T47D (cell line): ENCODE data around the gene MRPS2.
"Not testable (repeated sequence)": the region's sequence is repeated elsewhere in the genome, so short reads cannot be mapped to it uniquely, and the experiment has no call there.

ENCODE experiments used
- DNase-seq, 2 experiments: peaks; one replicate each; pipeline versions ENCODE4 v3.0.0 to v3.0.0-alpha.2; 2011 to 2012; ENCODE audit warnings: low read depth in 1 of 2, low spot score in 1 of 2
- JUND ChIP-seq: IDR thresholded peaks from 2 replicates; pipeline ENCODE4 v1.6.1; 2012; ENCODE audit warnings: low read depth
- in situ Hi-C: cut with HindIII; loops from 2 replicates; pipeline ENCODE4 v1.10.0; 2016; ENCODE audit warnings: low sequenced_read_pairs, low pct_unique_long_range_greater_than_20kb

Gene MRPS2

DNA sequence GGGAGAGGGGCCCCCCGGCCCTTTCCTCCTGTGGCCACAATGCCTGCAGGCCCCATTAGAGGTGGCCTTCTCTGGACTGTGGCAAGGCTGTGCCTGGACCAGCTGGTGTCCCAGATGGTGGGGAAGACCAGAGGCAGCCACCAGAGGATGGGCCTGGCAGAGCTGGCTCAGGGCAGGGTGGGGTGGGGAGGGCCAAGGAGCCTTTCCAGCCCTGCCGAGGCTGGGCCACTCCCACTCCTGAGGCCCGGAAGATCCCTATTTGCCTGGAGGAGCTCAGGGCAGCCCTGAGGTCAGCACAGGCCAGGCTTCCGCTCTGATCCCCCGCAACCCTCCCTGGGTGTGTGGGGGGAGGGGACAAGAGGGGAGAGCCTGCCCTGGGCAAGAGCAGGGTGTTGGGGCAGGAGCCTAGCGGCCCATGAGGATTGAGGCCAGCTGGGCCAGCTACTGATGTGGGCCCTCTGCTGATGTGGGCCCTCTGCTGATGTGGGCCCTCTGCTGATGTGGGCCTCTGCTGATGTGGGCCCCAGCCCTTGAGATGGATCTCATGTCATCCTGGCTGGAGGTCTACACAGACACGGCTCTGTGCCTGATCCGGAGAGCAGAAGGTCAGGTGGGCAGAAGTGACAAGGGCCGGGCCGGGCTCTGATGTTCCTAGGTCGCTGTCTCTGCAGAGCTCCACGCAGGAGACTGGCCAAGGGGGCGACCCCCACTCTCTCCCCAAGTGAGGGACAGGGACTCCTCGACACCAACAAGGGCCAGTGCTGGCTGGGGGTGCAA is 6.0 kb downstream of the MRPS2 start:
- in situ Hi-C loops = no loop called here
- no peak for DNase-seq
- TF ChIP-seq JUND = no peak

DNA sequence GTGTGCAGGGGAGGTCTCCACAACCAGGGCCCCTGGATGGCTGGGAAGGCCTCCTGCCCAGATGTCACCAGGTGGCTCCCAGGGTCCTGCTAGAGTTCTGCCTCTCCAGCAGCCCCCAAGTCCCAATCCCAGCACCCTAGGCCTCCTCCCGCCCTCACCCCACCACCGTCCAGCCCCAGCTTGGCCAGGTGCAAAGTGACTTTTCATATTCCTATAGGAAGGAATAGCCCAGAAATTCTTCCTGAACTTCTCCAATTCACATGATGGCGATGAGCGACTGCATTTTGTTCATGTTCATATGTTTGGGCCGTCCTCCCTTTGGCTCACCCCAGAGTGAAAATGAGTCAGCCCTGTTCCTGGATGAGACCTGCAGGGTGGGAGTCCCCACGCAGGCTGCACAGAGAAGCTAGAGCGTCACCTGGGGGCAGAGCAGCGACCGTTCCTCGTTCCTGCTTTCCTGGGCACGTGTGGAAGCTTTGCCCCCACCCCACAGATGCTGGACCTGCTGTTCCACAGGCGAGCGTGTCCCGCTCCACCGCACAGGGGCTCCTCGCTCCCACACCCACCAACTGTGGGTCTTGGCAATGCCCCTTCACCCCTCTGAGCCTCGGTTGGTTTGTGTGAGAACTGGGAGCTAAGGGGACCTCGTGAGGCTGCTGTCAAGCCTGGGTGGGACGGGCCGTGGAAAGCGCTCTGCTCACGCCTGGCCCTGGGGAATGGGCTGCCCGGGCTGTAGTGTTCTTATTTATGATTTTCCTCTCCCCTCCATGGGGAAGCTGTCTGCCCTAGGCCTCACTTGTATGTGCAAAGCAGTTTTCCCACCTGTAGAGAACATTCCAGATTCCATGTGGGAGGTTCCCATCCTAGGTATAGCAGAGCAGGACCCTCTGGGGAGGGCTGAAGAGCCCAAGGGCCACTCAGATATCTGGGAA is 6.9 kb downstream of the MRPS2 start:
- no peak for DNase-seq
- in situ Hi-C loops = no loop called here

DNA sequence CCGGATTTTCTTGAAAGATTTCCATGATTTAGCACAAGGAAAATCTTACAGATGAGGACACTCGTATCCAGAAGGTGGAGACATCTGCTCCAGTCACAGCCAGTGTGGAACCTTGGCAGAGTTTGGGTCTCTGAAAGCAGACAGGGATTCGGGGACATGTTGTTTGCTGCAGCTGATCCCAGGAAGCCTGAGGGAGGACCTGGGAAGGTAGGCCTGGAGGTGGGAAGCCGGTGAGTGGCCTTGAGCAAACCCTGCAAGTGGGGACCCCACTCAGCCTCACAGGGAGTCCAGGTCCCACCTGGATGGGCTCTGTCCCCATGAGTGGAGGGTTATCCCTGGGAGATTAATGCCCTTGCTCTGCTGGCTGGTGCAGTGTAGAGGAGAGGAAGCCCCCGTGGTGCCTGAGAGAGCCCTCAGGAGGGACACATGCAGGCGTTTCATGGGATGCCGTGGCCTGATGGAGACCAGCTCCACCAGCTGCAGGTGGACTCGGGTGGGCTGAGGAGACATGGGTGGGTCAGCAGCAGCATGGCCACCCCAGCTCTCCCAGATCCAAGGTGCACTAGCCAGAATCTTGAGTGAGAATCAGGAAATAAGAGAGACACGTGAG is 7.8 kb downstream of the MRPS2 start:
- TF ChIP-seq JUND = no peak
- no peak for DNase-seq
- in situ Hi-C loops = no loop called here

More for the DNA sequence above, 6.9 kb downstream of the MRPS2 start:
- TF ChIP-seq JUND = no peak

DNA sequence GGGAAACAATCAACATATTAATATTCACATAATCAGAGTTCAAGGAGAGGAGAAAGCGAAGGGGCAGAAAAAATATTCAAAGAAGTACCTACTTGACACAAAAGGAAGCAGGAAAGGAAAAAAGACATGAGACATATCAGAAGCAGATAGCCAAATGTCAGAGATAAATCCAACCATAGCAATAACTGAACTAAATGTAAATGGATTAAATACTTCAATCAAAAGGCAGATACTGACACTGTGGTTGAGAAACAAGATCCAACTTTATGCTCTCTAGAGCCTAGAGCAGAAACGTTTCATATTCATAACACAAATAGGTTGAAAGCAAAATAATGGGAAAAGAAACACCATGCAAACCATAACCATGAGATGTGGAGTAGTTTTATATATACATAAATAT is 9.0 kb downstream of the MRPS2 start:
- no peak for DNase-seq
- TF ChIP-seq JUND = no peak
- in situ Hi-C loops = no loop called here

DNA sequence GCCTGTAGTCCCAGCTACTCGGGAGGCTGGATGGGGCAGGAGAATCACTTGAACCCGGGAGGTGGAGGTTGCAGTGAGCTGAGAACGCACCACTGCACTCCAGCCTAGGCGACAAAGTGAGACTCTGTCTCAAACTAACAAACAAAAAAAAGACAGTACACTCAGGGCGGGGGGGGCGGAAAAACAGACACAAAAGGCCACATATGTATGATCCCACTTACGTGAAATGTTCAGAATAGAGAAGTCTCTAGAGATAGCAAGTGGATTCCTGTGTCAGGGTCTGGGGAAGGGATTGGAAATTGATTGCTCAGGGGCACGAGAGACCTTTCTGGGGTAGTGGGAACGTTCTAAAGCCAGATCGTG is 11.7 kb downstream of the MRPS2 start:
- in situ Hi-C loops = no loop called here
- DNase-seq = no peak
- no peak for TF ChIP-seq JUND

DNA sequence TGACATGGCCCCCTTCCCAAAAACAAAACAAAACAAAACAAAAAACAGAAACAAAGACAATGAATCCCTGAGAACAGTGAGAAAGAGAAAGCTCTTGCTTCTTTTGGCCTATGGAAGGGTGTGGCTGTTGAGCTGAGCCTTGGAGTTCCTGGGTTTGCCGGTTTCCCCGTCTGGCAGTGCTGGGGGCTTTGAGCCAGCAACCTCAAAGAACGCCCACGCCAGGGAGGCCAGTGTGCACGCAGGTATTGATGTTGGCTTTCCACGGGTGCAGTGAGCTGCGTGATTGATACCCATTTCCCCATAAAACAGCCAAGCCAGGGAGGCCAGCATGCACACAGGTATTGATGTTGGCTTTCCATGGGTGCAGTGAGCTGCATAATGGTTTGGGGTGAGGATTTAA is 12.4 kb downstream of the MRPS2 start:
- DNase-seq = no peak

DNA sequence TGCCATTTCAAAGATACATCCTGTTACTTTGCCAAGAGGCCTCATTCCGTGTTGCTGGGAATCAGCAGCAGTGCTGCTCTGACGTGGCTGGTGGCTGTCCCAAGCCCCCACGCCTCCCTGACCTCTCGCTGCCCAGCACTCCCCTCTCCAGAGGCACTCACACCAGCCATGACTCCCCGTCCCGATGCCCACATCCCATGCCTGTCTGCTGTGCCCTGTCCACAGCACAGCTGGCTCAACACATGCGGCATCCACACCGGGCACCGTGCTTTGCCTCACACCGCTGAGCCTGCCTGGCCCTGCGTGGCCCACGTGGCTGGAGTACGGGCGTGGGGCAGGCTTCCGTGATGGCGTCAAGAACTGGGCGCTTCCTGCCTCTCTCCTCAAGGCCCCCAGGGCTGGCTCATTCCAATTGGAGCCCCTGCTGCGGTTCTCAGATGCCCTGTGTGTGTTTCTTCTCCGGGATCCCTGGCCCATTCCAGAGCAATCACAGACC is 12.9 kb downstream of the MRPS2 start:
- in situ Hi-C loops = no loop called here
- no peak for TF ChIP-seq JUND

More for the DNA sequence above, 12.4 kb downstream of the MRPS2 start:
- in situ Hi-C loops = no loop called here
- TF ChIP-seq JUND = no peak

DNA sequence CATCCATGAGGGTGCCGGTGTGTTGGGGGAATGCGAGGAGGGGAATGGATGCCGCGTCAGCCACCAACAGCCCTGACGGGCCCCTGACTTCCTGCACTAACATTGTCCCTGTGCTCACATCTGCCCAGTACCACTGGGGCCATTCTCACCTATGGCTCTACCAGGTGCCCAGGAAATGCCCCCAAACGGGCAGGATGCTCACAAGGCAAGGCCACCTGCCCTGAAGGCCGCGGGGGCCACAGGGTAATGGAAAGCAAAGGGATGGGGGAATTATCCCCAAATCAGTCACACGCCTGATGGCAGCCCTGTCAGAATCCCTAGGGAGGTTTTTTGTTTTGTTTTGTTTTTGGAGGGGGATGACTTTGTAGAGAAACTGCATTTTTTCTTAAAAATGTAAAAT is 13.4 kb downstream of the MRPS2 start:
- in situ Hi-C loops, DNase-seq: not testable (repeated sequence)

More for the DNA sequence above, 12.9 kb downstream of the MRPS2 start:
- DNase-seq = no peak

DNA sequence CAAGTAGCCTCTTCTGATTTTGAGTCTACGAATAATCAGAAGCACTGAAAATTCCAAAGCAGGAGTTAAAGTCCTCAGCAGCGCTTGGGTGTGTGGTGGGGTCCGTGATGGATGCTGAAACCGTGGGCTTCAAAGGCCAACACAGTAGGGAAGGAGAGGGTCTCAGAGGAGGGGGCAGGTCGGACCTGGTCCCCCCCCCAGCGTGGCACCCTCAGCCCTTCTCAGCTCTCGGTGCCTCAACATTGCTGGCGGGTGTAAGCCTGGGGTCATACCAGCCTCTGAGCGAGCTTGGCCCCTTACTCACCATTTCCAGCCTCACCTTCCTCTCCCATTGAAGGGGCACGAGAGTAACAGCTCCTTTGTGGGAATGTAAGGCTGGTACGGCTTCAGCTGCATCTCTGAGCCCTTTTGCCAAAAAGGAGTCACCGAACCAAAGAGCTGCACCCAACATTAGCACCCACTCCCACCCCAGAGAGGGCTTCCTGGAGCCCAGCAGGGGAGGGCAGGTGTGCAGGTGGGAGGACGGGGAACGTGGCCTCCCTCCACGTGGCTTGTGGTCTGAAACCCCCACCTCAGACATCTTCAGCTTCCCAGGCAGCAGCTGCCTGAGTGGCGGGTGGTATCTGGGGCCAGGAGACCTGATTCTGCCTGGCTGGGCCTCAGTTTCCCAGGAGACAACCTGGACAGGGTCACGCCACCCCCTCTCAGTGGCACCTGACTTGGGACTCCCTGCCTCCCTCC is 14.0 kb downstream of the MRPS2 start:
- no peak for DNase-seq
- no peak for TF ChIP-seq JUND

DNA sequence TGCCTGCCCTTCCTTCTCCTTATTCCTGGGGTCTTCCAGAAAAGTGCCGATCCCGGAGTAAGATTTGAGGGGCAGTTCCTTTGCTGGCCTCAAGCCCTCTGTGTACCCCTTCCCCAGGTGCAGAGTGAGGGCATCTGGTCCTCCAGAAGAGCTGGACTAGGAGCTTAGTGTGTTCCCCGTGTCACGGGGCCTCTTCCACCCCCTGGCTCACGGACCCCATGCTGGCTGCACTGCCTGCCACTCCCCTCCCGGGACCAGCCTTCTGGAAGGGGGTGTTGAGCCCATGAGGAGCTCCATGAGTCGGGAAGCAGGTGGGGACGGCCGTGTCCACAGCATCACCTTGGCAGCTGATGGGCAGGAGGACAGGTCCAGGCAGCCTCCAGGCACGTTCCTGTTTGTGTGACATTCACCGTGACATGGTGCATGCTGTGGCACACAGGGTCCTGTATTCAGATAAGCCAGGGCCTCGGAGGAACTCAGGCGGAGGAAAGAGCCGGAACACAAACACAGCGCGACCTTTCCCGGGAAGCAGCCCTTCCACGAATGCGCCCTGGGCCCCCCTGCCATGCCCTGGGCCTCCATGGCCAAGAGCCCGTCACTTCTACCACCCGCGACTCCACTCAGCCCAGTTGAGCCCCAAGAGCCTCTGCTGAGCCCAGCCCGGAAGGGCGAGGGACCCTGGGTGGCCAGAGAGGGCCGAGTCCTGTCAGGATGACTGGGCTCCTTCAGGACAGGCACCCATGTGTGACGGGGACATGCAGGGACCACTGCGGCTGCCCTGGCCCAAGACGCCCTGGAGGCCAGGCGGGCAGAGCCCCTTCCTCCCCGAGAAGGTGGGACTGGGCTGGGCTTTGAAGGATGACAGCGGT is 14.8 kb downstream of the MRPS2 start:
- TF ChIP-seq JUND = no peak

More for the DNA sequence above, 14.0 kb downstream of the MRPS2 start:
- in situ Hi-C loops = no loop called here

DNA sequence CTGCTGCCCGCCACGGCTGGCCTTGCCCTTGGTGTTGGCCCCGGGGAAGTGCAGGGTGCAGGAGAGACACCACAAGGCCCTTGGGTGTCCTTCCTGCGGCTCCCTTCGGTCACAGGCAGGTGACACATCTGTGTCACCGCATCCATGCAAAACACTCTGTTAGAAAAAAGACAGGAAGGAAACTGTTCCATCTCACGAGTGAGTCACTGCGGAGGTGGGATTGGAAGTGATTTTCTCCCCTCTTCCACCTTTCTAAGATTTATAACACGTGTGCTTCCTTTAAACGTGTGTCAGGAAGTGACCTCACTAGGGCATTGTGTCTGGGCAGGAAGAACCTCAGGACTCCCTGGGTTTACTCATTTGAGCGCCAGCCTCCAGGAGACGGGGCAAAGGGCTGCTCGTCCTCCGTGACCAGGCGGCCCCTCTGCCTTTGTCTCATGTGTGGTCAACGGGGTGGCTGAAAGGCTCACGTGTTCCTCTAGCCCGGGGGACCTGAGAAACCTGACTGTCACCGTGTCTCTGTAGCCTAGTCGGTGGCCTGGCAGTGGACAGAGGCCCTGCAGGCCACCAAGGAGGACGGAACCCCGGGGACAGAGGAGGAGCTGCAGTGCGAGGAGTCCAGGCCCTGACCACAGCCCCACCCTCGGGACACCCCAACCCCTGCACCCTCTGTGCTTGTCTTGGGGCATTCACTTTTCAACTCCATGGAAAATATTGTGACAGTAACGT is 15.8 kb downstream of the MRPS2 start:
- TF ChIP-seq JUND = no peak
- in situ Hi-C loops = no loop called here
- DNase-seq = no peak

More for the DNA sequence above, 14.8 kb downstream of the MRPS2 start:
- no peak for DNase-seq
- in situ Hi-C loops = no loop called here
